Measurements from ENCODE around the gene MYO3B. TPM values are rescaled to one million over a fixed set of nuclear protein-coding genes. Genes with fewer than 3 reads are reported as not detected.

MYO3B gene
- total RNA-seq, 4 donors from 2014 or later, result 0.06 TPM; not detected in 3

- Histone ChIP-seq H3K27ac (replicated peaks in 1 of 4) (no peak overlapping the region), H3K36me3 (no peaks in the 10 kb centered on the region), H3K27me3 (no peaks in the 10 kb centered on the region), H3K4me3 (no peak overlapping the region), H3K9me3 (no peaks in the 10 kb centered on the region), H3K4me1 (peaks cover 0 to 27% (median 7%) of the 10 kb centered on the region in 4 donors)
- no peak for DNase-seq (ENCODE audit: extremely low spot score)
- TF ChIP-seq POLR2A (IDR thresholded peaks at IDR 0.05; ENCODE audit: low read depth), result no peak
- no peak for TF ChIP-seq POLR2AphosphoS5 (IDR thresholded peaks at IDR 0.05)
- intact Hi-C loops (cut with DNase I), result no loop called here
- 87% methylated on average over 2 of the region's 2 CpGs for WGBS
Observed at GRCh38 chr2:170222842-170223241, 44.9 kb downstream of the MYO3B start.

- 50% methylated on average over 7 of the region's 7 CpGs for WGBS
- Histone ChIP-seq H3K9me3 (no peaks in the 10 kb centered on the region), H3K4me1 (peaks cover 0 to 19% (median 7%) of the 10 kb centered on the region in 4 donors), H3K36me3 (no peaks in the 10 kb centered on the region), H3K27me3 (no peaks in the 10 kb centered on the region), H3K27ac (replicated peaks in 1 of 4) (no peak overlapping the region), H3K4me3 (no peak overlapping the region)
- DNase-seq (ENCODE audit: extremely low spot score), result no peak
- intact Hi-C loops (cut with DNase I), result no loop called here
- TF ChIP-seq CTCF (IDR thresholded peaks at IDR 0.05) (no peak), EP300 (IDR thresholded peaks at IDR 0.05) (no peak), POLR2A (IDR thresholded peaks at IDR 0.05; ENCODE audit: low read depth) (no peak), POLR2AphosphoS5 (IDR thresholded peaks at IDR 0.05) (no peak)
Observed at GRCh38 chr2:170224692-170225294, 46.8 kb downstream of the MYO3B start.

- TF ChIP-seq EP300 (IDR thresholded peaks at IDR 0.05) (no peak), CTCF (IDR thresholded peaks at IDR 0.05) (no peak), POLR2AphosphoS5 (IDR thresholded peaks at IDR 0.05) (no peak), POLR2A (IDR thresholded peaks at IDR 0.05; ENCODE audit: low read depth) (no peak)
- Histone ChIP-seq H3K27me3 (no peaks in the 10 kb centered on the region), H3K4me3 (no peak overlapping the region), H3K27ac (replicated peaks in 1 of 4) (no peak overlapping the region), H3K4me1 (peaks cover 0 to 19% (median 7%) of the 10 kb centered on the region in 4 donors), H3K36me3 (no peaks in the 10 kb centered on the region), H3K9me3 (no peaks in the 10 kb centered on the region)
- WGBS, result 90% methylated on average over 2 of the region's 4 CpGs
- intact Hi-C loops (cut with DNase I), result no loop called here
- no peak for DNase-seq (ENCODE audit: extremely low spot score)
Observed at GRCh38 chr2:170226216-170226615, 48.3 kb downstream of the MYO3B start.

- Histone ChIP-seq H3K27me3 (no peaks in the 10 kb centered on the region), H3K36me3 (no peaks in the 10 kb centered on the region), H3K9me3 (no peaks in the 10 kb centered on the region), H3K4me1 (peaks cover 0 to 10% (median 7%) of the 10 kb centered on the region in 4 donors), H3K27ac (replicated peaks in 1 of 4) (no peak overlapping the region), H3K4me3 (no peak overlapping the region)
- intact Hi-C loops (cut with DNase I), result no loop called here
- DNase-seq (ENCODE audit: extremely low spot score), result no peak
- TF ChIP-seq CTCF (IDR thresholded peaks at IDR 0.05) (no peak), POLR2A (IDR thresholded peaks at IDR 0.05; ENCODE audit: low read depth) (no peak), POLR2AphosphoS5 (IDR thresholded peaks at IDR 0.05) (no peak), EP300 (IDR thresholded peaks at IDR 0.05) (no peak)
- 82% methylated on average over 4 of the region's 4 CpGs for WGBS
Observed at GRCh38 chr2:170227507-170227947, 49.6 kb downstream of the MYO3B start.

- Histone ChIP-seq H3K27me3 (no peaks in the 10 kb centered on the region), H3K9me3 (no peaks in the 10 kb centered on the region), H3K27ac (replicated peaks in 1 of 4) (no peak overlapping the region), H3K4me1 (peaks cover 0 to 10% (median 7%) of the 10 kb centered on the region in 4 donors), H3K36me3 (no peaks in the 10 kb centered on the region), H3K4me3 (no peak overlapping the region)
- no peak for TF ChIP-seq POLR2AphosphoS5 (IDR thresholded peaks at IDR 0.05)
- no peak for TF ChIP-seq CTCF (IDR thresholded peaks at IDR 0.05)
- TF ChIP-seq POLR2A (IDR thresholded peaks at IDR 0.05; ENCODE audit: low read depth), result no peak
- no peak for TF ChIP-seq EP300 (IDR thresholded peaks at IDR 0.05)
- DNase-seq (ENCODE audit: extremely low spot score), result no peak
- WGBS, result 85% methylated on average over 4 of the region's 4 CpGs
- intact Hi-C loops (cut with DNase I), result no loop called here
Observed at GRCh38 chr2:170227951-170228350, 50.0 kb downstream of the MYO3B start.

All from esophagus muscularis mucosa (tissue), 4 donors.